ENCODE data around the gene MAP2. TPM values are rescaled to one million over a fixed set of nuclear protein-coding genes. Genes with fewer than 3 reads are reported as not detected.

The MAP2 gene
- total RNA-seq, 1 experiment from 2014 or later = 7.4 TPM

DNA sequence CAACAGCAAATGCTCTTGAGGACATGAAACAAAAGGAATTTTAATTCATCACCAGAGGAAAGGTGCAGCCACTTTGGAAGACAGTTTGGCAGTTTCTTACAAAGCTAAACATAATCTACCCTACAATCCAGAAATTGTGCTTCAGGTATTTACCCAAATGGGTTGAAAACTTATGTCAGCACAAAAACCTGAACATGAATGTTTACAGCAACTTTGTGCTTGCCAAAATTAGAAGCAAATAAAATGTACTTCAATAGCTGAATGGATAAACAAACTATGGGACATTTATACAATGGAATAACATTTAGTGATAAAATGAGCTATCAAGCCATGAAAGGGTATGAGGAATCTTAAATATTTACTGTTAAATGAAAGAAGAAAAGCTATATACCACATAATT, 6.9 kb upstream of the MAP2 start (continued):
- TF ChIP-seq, protein P1, sequence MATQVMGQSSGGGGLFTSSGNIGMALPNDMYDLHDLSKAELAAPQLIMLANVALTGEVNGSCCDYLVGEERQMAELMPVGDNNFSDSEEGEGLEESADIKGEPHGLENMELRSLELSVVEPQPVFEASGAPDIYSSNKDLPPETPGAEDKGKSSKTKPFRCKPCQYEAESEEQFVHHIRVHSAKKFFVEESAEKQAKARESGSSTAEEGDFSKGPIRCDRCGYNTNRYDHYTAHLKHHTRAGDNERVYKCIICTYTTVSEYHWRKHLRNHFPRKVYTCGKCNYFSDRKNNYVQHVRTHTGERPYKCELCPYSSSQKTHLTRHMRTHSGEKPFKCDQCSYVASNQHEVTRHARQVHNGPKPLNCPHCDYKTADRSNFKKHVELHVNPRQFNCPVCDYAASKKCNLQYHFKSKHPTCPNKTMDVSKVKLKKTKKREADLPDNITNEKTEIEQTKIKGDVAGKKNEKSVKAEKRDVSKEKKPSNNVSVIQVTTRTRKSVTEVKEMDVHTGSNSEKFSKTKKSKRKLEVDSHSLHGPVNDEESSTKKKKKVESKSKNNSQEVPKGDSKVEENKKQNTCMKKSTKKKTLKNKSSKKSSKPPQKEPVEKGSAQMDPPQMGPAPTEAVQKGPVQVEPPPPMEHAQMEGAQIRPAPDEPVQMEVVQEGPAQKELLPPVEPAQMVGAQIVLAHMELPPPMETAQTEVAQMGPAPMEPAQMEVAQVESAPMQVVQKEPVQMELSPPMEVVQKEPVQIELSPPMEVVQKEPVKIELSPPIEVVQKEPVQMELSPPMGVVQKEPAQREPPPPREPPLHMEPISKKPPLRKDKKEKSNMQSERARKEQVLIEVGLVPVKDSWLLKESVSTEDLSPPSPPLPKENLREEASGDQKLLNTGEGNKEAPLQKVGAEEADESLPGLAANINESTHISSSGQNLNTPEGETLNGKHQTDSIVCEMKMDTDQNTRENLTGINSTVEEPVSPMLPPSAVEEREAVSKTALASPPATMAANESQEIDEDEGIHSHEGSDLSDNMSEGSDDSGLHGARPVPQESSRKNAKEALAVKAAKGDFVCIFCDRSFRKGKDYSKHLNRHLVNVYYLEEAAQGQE (IDR thresholded peaks at IDR 0.05; ENCODE audit: low read depth) = no peak
- no peak for TF ChIP-seq CEBPB (IDR thresholded peaks at IDR 0.05; ENCODE audit: low read depth)
- TF ChIP-seq ELF1 (IDR thresholded peaks at IDR 0.05; ENCODE audit: borderline replicate concordance, low read depth) = no peak
- TF ChIP-seq EGR1 (IDR thresholded peaks at IDR 0.05; ENCODE audit: low read depth) = no peak
- TF ChIP-seq EZH2 (IDR thresholded peaks at IDR 0.05) = no peak
- no peak for TF ChIP-seq RAD21 (IDR thresholded peaks at IDR 0.05; ENCODE audit: low read depth)

GRCh38 chr2:209422191-209422754, 1.6 kb upstream of the MAP2 start:
- Histone ChIP-seq H3K27me3 (ENCODE audit: insufficient read depth, low read length) (no peaks in the 10 kb centered on the region), H3K4me3 (replicated peaks in 1 of 2; ENCODE audit: low read depth in 1 of 2, low read length in 2 of 2) (no peak overlapping the region), H3K4me1 (ENCODE audit: control insufficient read depth in 1 of 2, insufficient read depth in 2 of 2, low read length in 2 of 2) (peaks cover 10 to 26% of the 10 kb centered on the region in 2 experiments; a peak in 3 of 4 replicates), H3K27ac (ENCODE audit: low read depth, low read length) (no peak overlapping the region), H3K9ac (ENCODE audit: low read length) (no peak overlapping the region), H4K20me1 (ENCODE audit: insufficient read depth) (no peaks in the 10 kb centered on the region), H3K9me3 (ENCODE audit: control insufficient read depth in 1 of 2, insufficient read depth in 1 of 2, low read depth in 1 of 2, low read length in 2 of 2) (no peaks in the 10 kb centered on the region), H3K9me2 (ENCODE audit: insufficient read depth) (no peaks in the 10 kb centered on the region; the same call in 1 of the 2 replicates), H3K79me2 (ENCODE audit: insufficient read depth, low read length) (no peaks in the 10 kb centered on the region), H3K4me2 (ENCODE audit: low read length) (no peak overlapping the region), H2AFZ (ENCODE audit: low read depth, low read length, poor library complexity, severe bottlenecking) (peak overlapping the region; percentile 89), H3K36me3 (ENCODE audit: control insufficient read depth in 1 of 2, insufficient read depth in 2 of 2, low read length in 2 of 2) (no peaks in the 10 kb centered on the region)
- TF ChIP-seq POLR2AphosphoS5 (IDR thresholded peaks at IDR 0.05; ENCODE audit: low read depth, low read length) (no peak), CEBPB (IDR thresholded peaks at IDR 0.05; ENCODE audit: low read depth) (no peak)
- ATAC-seq (no peak), DNase-seq (ENCODE audit: low read depth, low spot score) (no peak)
- ChIA-PET RAD21 (ENCODE audit: low non-redundant PET in 1 of 2, low total read pairs in 2 of 2, uncharacterized antibody in 2 of 2, unreplicated experiment in 2 of 2) (no interaction called here), POLR2A (no interaction called here), CTCF (interaction anchor here (0.8 to 5.2 kb wide), 3 partner anchors 25 to 87 kb away, joined by 3 to 83 read pairs (median 3); no protein-coding TSS in a partner anchor)
- intact Hi-C loops (cut with micrococcal nuclease) = loop anchor here (5.0 kb wide), 2 partner anchors 775 to 1025 kb away; no protein-coding TSS in a partner anchor
- no TSS peak for BruUV-seq (replicated peaks)
